ENCODE measurements around the gene PRKAB1.
A peak's percentile ranks its signal among the peaks of the same experiment; 100 is the strongest.

PRKAB1 gene

DNA sequence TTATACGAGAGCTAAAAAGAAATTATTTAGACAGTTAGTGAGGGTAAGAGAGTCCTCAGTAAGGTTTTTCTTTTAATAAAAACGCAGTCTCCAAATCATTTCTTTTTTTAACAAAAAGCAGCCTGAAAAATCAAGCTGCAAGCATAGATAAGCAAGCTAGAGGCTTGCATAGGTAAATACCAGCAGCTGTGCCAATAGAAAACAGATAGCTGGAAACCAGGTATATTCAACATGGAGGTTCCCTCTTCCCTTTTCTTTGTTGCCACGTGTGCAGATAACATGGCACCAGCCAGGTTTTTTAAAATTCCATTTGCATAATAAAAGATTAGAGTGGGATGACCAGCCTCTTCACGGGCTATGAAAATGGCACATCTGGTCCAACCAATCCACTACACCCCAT lies 6.1 kb upstream of the PRKAB1 start:
- TF ChIP-seq, protein P1, sequence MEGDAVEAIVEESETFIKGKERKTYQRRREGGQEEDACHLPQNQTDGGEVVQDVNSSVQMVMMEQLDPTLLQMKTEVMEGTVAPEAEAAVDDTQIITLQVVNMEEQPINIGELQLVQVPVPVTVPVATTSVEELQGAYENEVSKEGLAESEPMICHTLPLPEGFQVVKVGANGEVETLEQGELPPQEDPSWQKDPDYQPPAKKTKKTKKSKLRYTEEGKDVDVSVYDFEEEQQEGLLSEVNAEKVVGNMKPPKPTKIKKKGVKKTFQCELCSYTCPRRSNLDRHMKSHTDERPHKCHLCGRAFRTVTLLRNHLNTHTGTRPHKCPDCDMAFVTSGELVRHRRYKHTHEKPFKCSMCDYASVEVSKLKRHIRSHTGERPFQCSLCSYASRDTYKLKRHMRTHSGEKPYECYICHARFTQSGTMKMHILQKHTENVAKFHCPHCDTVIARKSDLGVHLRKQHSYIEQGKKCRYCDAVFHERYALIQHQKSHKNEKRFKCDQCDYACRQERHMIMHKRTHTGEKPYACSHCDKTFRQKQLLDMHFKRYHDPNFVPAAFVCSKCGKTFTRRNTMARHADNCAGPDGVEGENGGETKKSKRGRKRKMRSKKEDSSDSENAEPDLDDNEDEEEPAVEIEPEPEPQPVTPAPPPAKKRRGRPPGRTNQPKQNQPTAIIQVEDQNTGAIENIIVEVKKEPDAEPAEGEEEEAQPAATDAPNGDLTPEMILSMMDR (conservative IDR thresholded peaks at IDR 0.05; ENCODE audit: control insufficient read depth, insufficient read depth, low read depth, low read length) = no peak
- no peak for DNase-seq (ENCODE audit: low read depth)

DNA sequence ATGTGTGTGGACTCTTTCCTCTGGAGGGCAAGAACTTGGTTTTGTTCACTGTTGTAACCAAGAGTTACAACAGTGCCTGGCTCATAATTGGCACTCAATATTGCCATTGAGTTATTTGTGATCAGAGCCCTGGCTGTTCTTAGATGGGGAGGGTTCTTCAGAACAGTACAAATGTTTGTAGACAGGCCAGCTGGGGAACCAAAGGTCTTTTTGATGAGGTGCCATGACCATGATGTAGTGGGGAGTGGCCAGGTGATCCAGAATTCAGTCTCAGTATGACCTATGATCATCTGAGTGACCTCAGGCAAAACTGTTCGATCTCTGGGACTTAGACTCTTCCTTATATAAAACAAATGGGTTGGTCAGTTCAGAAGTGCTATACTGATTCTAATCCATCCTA lies 3.3 kb upstream of the PRKAB1 start:
- TF ChIP-seq, protein P1 (conservative IDR thresholded peaks at IDR 0.05; ENCODE audit: control insufficient read depth, insufficient read depth, low read depth, low read length) = no peak
- DNase-seq (ENCODE audit: low read depth) = no peak
- no peak overlapping the region for H3K4me3 ChIP-seq (ENCODE audit: control insufficient read depth, low read depth, low read length)

More for the DNA sequence above, 6.1 kb upstream of the PRKAB1 start:
- no peak overlapping the region for H3K4me3 ChIP-seq (ENCODE audit: control insufficient read depth, low read depth, low read length)

GRCh38 chr12:119665164-119665929 lies 2.6 kb upstream of the PRKAB1 start:
- TF ChIP-seq, protein P1 (conservative IDR thresholded peaks at IDR 0.05; ENCODE audit: control insufficient read depth, insufficient read depth, low read depth, low read length) = no peak
- H3K4me3 ChIP-seq (ENCODE audit: control insufficient read depth, low read depth, low read length) = no peak overlapping the region
- DNase-seq (ENCODE audit: low read depth) = no peak

DNA sequence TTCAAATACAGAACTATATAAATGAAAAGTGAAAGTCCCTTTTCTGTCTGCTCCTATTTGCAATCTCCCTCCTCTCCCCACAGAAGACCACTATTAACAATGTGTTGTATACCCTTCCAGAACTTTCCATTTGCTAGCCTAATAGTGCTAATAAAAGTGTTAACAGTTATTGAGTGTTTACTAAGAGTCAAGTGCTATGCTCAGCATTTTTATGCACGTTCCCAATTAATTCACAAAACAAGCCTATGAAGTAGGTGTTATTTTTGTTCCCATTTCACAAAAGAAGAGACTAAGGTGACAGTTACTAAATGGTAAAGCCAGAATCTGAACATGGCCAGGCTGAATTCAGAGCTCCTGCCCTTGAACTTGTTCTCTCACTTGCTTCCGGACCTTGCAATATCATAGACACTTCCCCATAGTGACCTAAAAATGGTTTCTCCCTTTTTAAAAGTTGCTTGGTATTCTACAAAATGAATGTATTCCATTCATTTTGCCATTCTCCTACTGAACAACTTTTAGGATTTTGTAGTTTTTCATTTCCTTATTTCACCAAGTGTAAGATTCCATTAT lies 1.6 kb upstream of the PRKAB1 start:
- TF ChIP-seq, protein P1 (conservative IDR thresholded peaks at IDR 0.05; ENCODE audit: control insufficient read depth, insufficient read depth, low read depth, low read length) = no peak
- H3K4me3 ChIP-seq (ENCODE audit: control insufficient read depth, low read depth, low read length) = no peak overlapping the region
- no peak for DNase-seq (ENCODE audit: low read depth)

DNA sequence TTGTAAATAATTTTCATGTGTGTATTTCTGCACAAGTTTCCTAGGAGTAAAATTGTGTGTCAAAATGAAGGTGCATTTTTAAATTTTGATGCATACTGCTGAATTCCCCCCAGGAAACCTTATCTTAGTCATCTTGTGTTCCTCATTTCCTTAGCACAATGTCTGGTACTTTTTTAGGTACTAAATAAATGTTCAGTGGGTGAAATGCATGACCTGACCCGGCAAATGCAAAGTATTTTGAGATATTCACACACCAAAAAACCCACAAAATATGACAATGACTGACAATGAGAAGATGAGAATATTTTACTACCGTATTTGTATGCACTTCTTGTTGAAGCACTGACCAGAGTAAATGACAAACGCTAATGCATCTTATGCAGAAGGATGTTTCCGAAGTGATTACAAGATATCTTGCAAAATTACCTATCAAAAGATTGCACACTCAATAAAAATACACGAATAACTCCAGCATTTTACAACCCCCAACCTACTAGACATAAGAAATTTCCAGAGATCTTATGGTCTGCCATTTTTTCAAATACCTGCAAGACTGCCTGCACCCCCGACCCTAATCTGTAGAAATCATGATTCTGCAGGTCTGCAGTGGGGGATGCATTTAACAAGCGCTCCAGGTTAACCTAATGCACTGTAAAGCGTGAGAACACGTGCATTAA lies 895 bp upstream of the PRKAB1 start:
- DNase-seq (ENCODE audit: low read depth) = no peak
- TF ChIP-seq, protein P1 (conservative IDR thresholded peaks at IDR 0.05; ENCODE audit: control insufficient read depth, insufficient read depth, low read depth, low read length) = no peak
- H3K4me3 ChIP-seq (ENCODE audit: control insufficient read depth, low read depth, low read length) = peak overlapping the region; percentile 94

DNA sequence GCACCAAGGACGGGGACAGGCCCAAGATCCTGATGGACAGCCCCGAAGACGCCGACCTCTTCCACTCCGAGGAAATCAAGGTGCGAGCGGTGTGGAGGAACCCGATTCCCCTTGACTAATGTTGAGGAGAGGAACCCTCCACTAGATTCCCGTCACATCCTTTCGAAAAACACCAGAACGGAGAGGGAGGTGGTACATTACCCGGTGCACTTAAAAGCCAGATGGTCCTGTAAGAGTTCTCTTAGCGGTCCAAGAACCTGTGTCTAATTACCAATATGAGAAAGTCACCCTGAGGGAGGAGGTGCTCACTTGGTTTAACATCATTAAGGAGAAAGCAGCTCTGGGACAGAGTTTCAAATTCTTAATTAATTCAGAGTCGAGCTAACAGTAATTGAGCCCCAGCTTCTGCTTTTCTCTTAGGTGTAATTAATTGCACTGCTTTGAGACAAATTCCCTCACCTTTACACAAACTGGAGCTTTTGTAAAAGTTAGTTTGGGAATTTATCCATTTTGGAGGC lies 450 bp downstream of the PRKAB1 start:
- H3K4me3 ChIP-seq (ENCODE audit: control insufficient read depth, low read depth, low read length) = peak overlapping the region; percentile 94
- peak; percentile 22 for DNase-seq (ENCODE audit: low read depth)
- TF ChIP-seq, protein P1 (conservative IDR thresholded peaks at IDR 0.05; ENCODE audit: control insufficient read depth, insufficient read depth, low read depth, low read length) = no peak

Measured in fibroblast of mammary gland (primary cell).